K562 (cell line): ENCODE measurements around the gene ZNRF2. TPM values are rescaled to one million over a fixed set of nuclear protein-coding genes. Genes with fewer than 3 reads are reported as not detected.

Experiments used
- ATAC-seq: fragments of 200-7000 bp; cut with Tn5 transposase; 3 replicates; pipeline ENCODE4 v1.9.1; 2020; ENCODE audit warnings: moderate library complexity
- BruUV-seq: library from RNA; stranded (reverse); fragments of 400-500 nt; replicated peaks from 2 replicates; lab custom pipeline; 2021; lab: Mats Ljungman, UMichigan
- CTCF ChIA-PET: fragments of 300-600 bp; formaldehyde crosslinking; extraction: SDS; loops from one replicate; lab custom pipeline; 2021; ENCODE audit warnings: low intra/inter-chr PET ratio; lab: Yijun Ruan, JAX
- POLR2A ChIA-PET: fragments of 300-600, 350-650 bp; sonication (Branson Sonifier 250); formaldehyde crosslinking; extraction: SDS; loops from one replicate; lab custom pipeline; 2021; ENCODE audit warnings: antibody characterized with exemption, inconsistent platforms; lab: Yijun Ruan, JAX
- DNase-seq, 4 experiments: peaks; one replicate each; pipeline versions ENCODE4 v3.0.0 to v3.0.0-alpha.2; 2011 to 2018; ENCODE audit warnings: low spot score in 3 of 4, mixed read lengths in 3 of 4; ENCODE audit errors: extremely low read depth in 1 of 4
- FAIRE-seq: peaks from 2 replicates; lab custom pipeline; 2011; peaks lifted over from hg19 to GRCh38; lab: Jason Lieb, UNC
- H2AFZ ChIP-seq: 2 replicates; pipeline ENCODE4 v1.6.0; 2011; ENCODE audit warnings: low read depth, low read length, control low read depth, inconsistent platforms
- H3K27ac ChIP-seq: fragments of 200-600 bp; 3 replicates; pipeline ENCODE4 v1.8.0; 2011; ENCODE audit warnings: low read depth, mild to moderate bottlenecking, control low read depth, inconsistent platforms, low read length, moderate library complexity, mixed read lengths; ENCODE audit errors: extremely low read depth
- H3K27me3 ChIP-seq, 2 experiments: fragments of 300-600 bp in 1 of 2; 2 replicates in 1 of 2; 3 replicates in 1 of 2; pipeline versions ENCODE4 v1.6.0 to v1.8.0; 2011; ENCODE audit warnings: inconsistent platforms in 2 of 2, low read length in 2 of 2, mild to moderate bottlenecking in 1 of 2, mixed read lengths in 1 of 2, moderate library complexity in 1 of 2; ENCODE audit not compliant: control insufficient read depth in 2 of 2, insufficient read depth in 2 of 2
- H3K36me3 ChIP-seq: fragments of 300-600 bp; 3 replicates; pipeline ENCODE4 v1.8.0; 2011; ENCODE audit warnings: mild to moderate bottlenecking, low read length, inconsistent platforms; ENCODE audit not compliant: control insufficient read depth, insufficient read depth
- H3K4me1 ChIP-seq, 2 experiments: fragments of 200-600 bp in 1 of 2; replicated peaks in 1 of 2; 2 replicates in 1 of 2; 3 replicates in 1 of 2; pipeline versions ENCODE4 v1.5.1 to v1.8.0; 2011; ENCODE audit warnings: inconsistent platforms in 2 of 2, low read length in 2 of 2, mild to moderate bottlenecking in 1 of 2, mixed read lengths in 1 of 2, moderate library complexity in 1 of 2; ENCODE audit not compliant: control insufficient read depth in 2 of 2, insufficient read depth in 2 of 2
- H3K4me2 ChIP-seq: 2 replicates; pipeline ENCODE4 v1.6.1; 2011; ENCODE audit warnings: low read length, control low read depth, inconsistent platforms, mixed read lengths; ENCODE audit not compliant: insufficient read depth
- H3K4me3 ChIP-seq: fragments of 200-600 bp; sonication (generic), shearing (Covaris generic); 2 replicates; pipeline ENCODE4 v1.5.1; 2016; ENCODE audit warnings: control low read depth, inconsistent platforms
- H3K79me2 ChIP-seq: fragments of 200-600 bp; 3 replicates; pipeline ENCODE4 v1.8.0; 2011; ENCODE audit warnings: low read length, inconsistent platforms; ENCODE audit not compliant: control insufficient read depth, insufficient read depth
- H3K9ac ChIP-seq, 2 experiments: 2 replicates each; pipeline versions ENCODE4 v1.6.0 to v1.6.1; 2011; ENCODE audit warnings: low read depth in 2 of 2, low read length in 2 of 2, control low read depth in 1 of 2, inconsistent platforms in 1 of 2, mild to moderate bottlenecking in 1 of 2, mixed read lengths in 1 of 2; ENCODE audit not compliant: insufficient read depth in 1 of 2
- H3K9me1 ChIP-seq: one replicate; pipeline ENCODE4 v1.6.0; 2011; ENCODE audit warnings: inconsistent platforms, mild to moderate bottlenecking, low read length, moderate library complexity; ENCODE audit not compliant: control insufficient read depth, insufficient read depth
- H3K9me3 ChIP-seq: replicated peaks from 2 replicates; pipeline ENCODE4 v1.5.1; 2011; ENCODE audit warnings: low read depth, low read length, inconsistent platforms; ENCODE audit not compliant: control insufficient read depth, insufficient read depth
- H4K20me1 ChIP-seq: replicated peaks from 2 replicates; pipeline ENCODE4 v1.6.1; 2011; ENCODE audit warnings: low read length, inconsistent platforms, mixed read lengths; ENCODE audit not compliant: control insufficient read depth, insufficient read depth
- CBX2 ChIP-seq: fragments of 200-600 bp; sonication (generic); IDR thresholded peaks from one replicate; pipeline ENCODE4 v1.6.1; 2012; ENCODE audit warnings: mild to moderate bottlenecking, low read length, inconsistent platforms; ENCODE audit not compliant: insufficient read depth, poor library complexity, severe bottlenecking
- CHD4 ChIP-seq: fragments of 200-600 bp; sonication (generic); IDR thresholded peaks from 3 replicates; pipeline ENCODE4 v1.6.1; 2012; ENCODE audit warnings: low read depth, mild to moderate bottlenecking, mixed read lengths, low read length, inconsistent platforms; ENCODE audit not compliant: insufficient read depth, insufficient replicate concordance, poor library complexity, severe bottlenecking
- OTX1 ChIP-seq: fragments of 450-650 bp; formaldehyde crosslinking; IDR thresholded peaks from 2 replicates; pipeline ENCODE4 v1.4.0; 2022; ENCODE audit warnings: mild to moderate bottlenecking
- RBM34 ChIP-seq: fragments of 200-400 bp; formaldehyde crosslinking; IDR thresholded peaks from 2 replicates; pipeline ENCODE4 v1.6.1; 2018; ENCODE audit warnings: low read length, borderline replicate concordance; ENCODE audit not compliant: insufficient read depth
- XRCC3 ChIP-seq: fragments of 450-650 bp; IDR thresholded peaks from 2 replicates; pipeline ENCODE4 v1.6.1; 2017; ENCODE audit warnings: mild to moderate bottlenecking, moderate library complexity
- ZFP1 ChIP-seq: fragments of 450-650 bp; formaldehyde crosslinking; IDR thresholded peaks from 2 replicates; pipeline ENCODE4 v1.4.0; 2020; ENCODE audit warnings: mild to moderate bottlenecking, mixed read lengths
- ZNF140 ChIP-seq: fragments of 250-450 bp; sonication (Bioruptor Pico); IDR thresholded peaks from 2 replicates; pipeline ENCODE4 v1.8.0; 2021; ENCODE audit warnings: moderate library complexity, mild to moderate bottlenecking, inconsistent platforms
- ZNF217 ChIP-seq: sonication (generic); formaldehyde crosslinking; IDR thresholded peaks from 2 replicates; pipeline ENCODE4 v1.8.0; 2022; ENCODE audit warnings: mild to moderate bottlenecking, missing genetic modification reagents
- ZNF41 ChIP-seq: fragments of 250-450 bp; sonication (Bioruptor Pico); conservative IDR thresholded peaks from 2 replicates; pipeline ENCODE4 v1.4.0; 2020; ENCODE audit warnings: mild to moderate bottlenecking
- WGBS: fragments of 100-300 bp; shearing (Covaris generic); methylation state at CpG from one replicate; pipeline ENCODE4 v1.1.6; 2016; ENCODE audit warnings: low coverage, mixed read lengths; ENCODE audit not compliant: insufficient coverage; ENCODE audit errors: missing lambda C conversion rate; 5-methylcytosine and 5-hydroxymethylcytosine counted together
- in situ Hi-C: fragments of 300-500 bp; cut with MboI; formaldehyde crosslinking; loops from 4 replicates; pipeline ENCODE4 v1.15.0; 2018; ENCODE audit warnings: inconsistent platforms, mixed read lengths
- intact Hi-C: fragments of 100-400 bp; cut with micrococcal nuclease; formaldehyde crosslinking; loops from 2 replicates; pipeline ENCODE4 v1.14.2; 2022
- polyA plus RNA-seq, 8 experiments: library from polyadenylated mRNA; depleted of rRNA in 4 of 8; stranded (reverse) in 5 of 8; unstranded in 3 of 8; fragments of >200 nt; fragmentation: Nextera tagmentation in 2 of 8; fragmentation: Illumina TruSeq in 1 of 8; extraction: Ambion mirVana in 2 of 8; extraction: Trizol in 1 of 8; gene quantifications; 2 replicates each; pipeline versions ENCODE4 v1.2.1 to v1.2.3, GENCODE V29; 2011 to 2014; ENCODE audit warnings: inconsistent platforms in 1 of 8, missing spikeins in 1 of 8
- total RNA-seq, 7 experiments: library from RNA; depleted of rRNA in 6 of 7; stranded (reverse); fragments of >200 nt in 6 of 7; fragmentation: Illumina TruSeq in 2 of 7; extraction: Trizol in 2 of 7; gene quantifications; 2 replicates each; pipeline versions ENCODE4 v1.2.1 to v1.2.3, GENCODE V29; 2011 to 2021; ENCODE audit warnings: low replicate concordance in 1 of 7
- TF ChIP-seq, protein P1 (sequence below): IDR thresholded peaks from 2 replicates; pipeline ENCODE4 v1.6.1; 2011; ENCODE audit warnings: borderline replicate concordance, low read depth, mild to moderate bottlenecking, moderate library complexity, low read length; ENCODE audit not compliant: insufficient read depth, poor library complexity, severe bottlenecking
- TF ChIP-seq, protein P2 (sequence below): sonication (generic); formaldehyde crosslinking; IDR thresholded peaks from 2 replicates; pipeline ENCODE4 v1.9.0; 2022; ENCODE audit warnings: mild to moderate bottlenecking, missing genetic modification reagents
- TF ChIP-seq, protein P3 (sequence below): sonication (generic); formaldehyde crosslinking; IDR thresholded peaks from 2 replicates; pipeline ENCODE4 v1.8.0; 2022; ENCODE audit warnings: mild to moderate bottlenecking, missing genetic modification reagents

ZNRF2 gene
- total and polyA plus RNA-seq, 9 of the 15 experiments (the other 6 are each of a cell fraction or from before 2014, with no cell fraction given) = 1.1 to 13.9 (median 5.5) TPM

DNA sequence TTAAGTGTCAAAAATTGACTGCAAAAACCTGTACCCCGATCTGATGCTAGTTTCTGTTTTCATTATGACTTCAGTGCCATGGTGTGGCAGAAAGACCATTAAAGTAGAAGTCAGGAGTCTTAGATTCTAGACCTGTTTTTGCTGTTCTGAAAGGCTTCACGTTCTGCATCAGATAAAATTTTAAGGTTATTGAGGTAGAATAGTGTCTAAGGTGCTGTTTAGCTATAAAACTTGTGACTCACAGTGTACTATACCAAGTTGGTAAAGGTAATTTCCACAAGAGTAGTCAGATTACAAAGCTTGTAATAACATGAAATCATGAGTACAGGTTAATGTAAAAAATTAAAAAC is 38.6 kb downstream of the ZNRF2 start (continued):
- TF ChIP-seq, protein P1, sequence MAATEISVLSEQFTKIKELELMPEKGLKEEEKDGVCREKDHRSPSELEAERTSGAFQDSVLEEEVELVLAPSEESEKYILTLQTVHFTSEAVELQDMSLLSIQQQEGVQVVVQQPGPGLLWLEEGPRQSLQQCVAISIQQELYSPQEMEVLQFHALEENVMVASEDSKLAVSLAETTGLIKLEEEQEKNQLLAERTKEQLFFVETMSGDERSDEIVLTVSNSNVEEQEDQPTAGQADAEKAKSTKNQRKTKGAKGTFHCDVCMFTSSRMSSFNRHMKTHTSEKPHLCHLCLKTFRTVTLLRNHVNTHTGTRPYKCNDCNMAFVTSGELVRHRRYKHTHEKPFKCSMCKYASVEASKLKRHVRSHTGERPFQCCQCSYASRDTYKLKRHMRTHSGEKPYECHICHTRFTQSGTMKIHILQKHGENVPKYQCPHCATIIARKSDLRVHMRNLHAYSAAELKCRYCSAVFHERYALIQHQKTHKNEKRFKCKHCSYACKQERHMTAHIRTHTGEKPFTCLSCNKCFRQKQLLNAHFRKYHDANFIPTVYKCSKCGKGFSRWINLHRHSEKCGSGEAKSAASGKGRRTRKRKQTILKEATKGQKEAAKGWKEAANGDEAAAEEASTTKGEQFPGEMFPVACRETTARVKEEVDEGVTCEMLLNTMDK = no peak
- no peak for TF ChIP-seq ZFP1 (CRISPR knock-in tag)
- TF ChIP-seq, all 486 proteins: peak for 0

DNA sequence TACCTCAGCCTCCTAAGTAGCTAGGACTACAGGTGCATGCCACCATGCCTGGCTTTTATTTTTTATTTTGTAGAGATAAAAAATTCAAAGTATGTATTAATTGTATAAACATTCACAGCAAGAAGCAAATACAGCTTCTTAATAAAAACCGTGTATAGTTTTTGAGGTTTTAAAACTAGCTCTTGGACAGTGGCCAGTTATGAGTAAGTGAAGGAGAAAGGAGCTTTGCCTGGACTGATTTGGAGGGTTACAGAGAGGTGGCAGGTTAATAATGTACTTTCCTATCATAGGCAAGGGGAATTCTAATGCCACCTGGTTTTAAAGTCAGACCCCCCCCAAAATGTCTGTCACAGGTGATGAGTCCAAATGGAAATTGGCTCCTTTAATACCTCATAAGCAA is 43.4 kb downstream of the ZNRF2 start:
- intact Hi-C loops = no loop called here
- no peak for ATAC-seq
- H3K9me1 ChIP-seq = no peaks in the 10 kb centered on the region
- H2AFZ ChIP-seq = no peak overlapping the region
- no peaks in the 10 kb centered on the region for H3K9me3 ChIP-seq
- in situ Hi-C loops = no loop called here
- no peak for FAIRE-seq
- BruUV-seq = no TSS peak
- ChIA-PET POLR2A (interaction anchor here (0.8 to 1.2 kb wide), 3 partner anchors 10 to 19 kb away, joined by 3 read pairs; no protein-coding TSS in a partner anchor), CTCF (no interaction called here)
- H4K20me1 ChIP-seq = no peaks in the 10 kb centered on the region
- no peaks in the 10 kb centered on the region for H3K27me3 ChIP-seq
- peaks cover 0 to 23% of the 10 kb centered on the region in 2 experiments; a peak in 3 of 5 replicates for H3K4me1 ChIP-seq
- H3K9ac ChIP-seq = no peak overlapping the region
- DNase-seq = no peak
- no peak overlapping the region for H3K4me3 ChIP-seq
- H3K27ac ChIP-seq = no peak overlapping the region
- H3K36me3 ChIP-seq = no peaks in the 10 kb centered on the region
- H3K4me2 ChIP-seq = no peak overlapping the region
- peaks cover 35% of the 10 kb centered on the region for H3K79me2 ChIP-seq
- 21% methylated on average over 1 of the region's 1 CpG for WGBS
- no peak for TF ChIP-seq ZNF41 (CRISPR knock-in tag)
- TF ChIP-seq CBX2 = no peak
- TF ChIP-seq ZNF140 = no peak
- TF ChIP-seq, protein P2, sequence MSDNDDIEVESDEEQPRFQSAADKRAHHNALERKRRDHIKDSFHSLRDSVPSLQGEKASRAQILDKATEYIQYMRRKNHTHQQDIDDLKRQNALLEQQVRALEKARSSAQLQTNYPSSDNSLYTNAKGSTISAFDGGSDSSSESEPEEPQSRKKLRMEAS (CRISPR knock-in tag) = no peak
- TF ChIP-seq, protein P3, sequence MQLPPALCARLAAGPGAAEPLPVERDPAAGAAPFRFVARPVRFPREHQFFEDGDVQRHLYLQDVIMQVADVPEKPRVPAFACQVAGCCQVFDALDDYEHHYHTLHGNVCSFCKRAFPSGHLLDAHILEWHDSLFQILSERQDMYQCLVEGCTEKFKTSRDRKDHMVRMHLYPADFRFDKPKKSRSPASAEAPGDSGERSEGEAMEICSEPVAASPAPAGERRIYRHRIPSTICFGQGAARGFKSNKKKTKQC (CRISPR knock-in tag) = no peak
- no peak for TF ChIP-seq XRCC3
- TF ChIP-seq OTX1 = no peak
- no peak for TF ChIP-seq RBM34
- no peak for TF ChIP-seq CHD4
- no peak for TF ChIP-seq ZNF217
